Memory B cell (primary cell): Measurements from ENCODE around the gene NPFF.
A peak's percentile ranks its signal among the peaks of the same experiment; 100 is the strongest.

Source experiments
- ATAC-seq: fragments of 150-1000 bp; cut with Tn5 transposase; 2 replicates; pipeline ENCODE4 v1.10.0; 2021; ENCODE audit warnings: low read depth, mild to moderate bottlenecking, moderate library complexity
- DNase-seq, 2 donors: peaks; one replicate each; pipeline ENCODE4 v3.0.0; 2022; ENCODE audit warnings: low spot score in 2 of 2
- H3K27ac Mint-ChIP-seq: one replicate; pipeline ENCODE4 v1.8.0; 2022; ENCODE audit warnings: mild to moderate bottlenecking, moderate library complexity, mixed read lengths
- H3K27me3 Mint-ChIP-seq: one replicate; pipeline ENCODE4 v1.8.0; 2022; ENCODE audit warnings: mixed read lengths
- H3K36me3 Mint-ChIP-seq: one replicate; pipeline ENCODE4 v1.8.0; 2022; ENCODE audit warnings: mild to moderate bottlenecking, mixed read lengths
- H3K4me1 Mint-ChIP-seq: one replicate; pipeline ENCODE4 v1.8.0; 2022; ENCODE audit warnings: mixed read lengths
- H3K4me3 Mint-ChIP-seq: one replicate; pipeline ENCODE4 v1.8.0; 2022; ENCODE audit warnings: mild to moderate bottlenecking, moderate library complexity, mixed read lengths
- H3K9me3 Mint-ChIP-seq: one replicate; pipeline ENCODE4 v1.8.0; 2022; ENCODE audit warnings: mixed read lengths

Gene NPFF

DNA sequence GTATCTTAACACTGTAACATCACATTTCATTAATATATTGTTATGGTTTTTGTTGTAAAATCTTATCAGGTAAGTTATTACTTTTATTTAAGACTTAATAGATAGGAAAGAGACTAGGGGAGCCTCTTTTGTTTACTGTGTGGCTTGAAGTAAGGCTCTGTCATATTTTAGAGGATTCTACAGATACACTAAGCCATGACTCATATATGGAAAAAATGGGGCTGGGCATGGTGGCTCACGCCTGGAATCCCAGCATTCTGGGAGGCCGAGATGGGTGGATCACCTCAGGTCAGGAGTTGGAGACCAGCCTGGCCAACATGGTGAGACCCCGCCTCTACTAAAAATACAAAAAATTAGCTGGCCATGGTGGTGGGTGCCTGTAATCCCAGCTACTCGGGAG is 23.6 kb upstream of the NPFF start:
- Mint-ChIP-seq H3K4me1 (no peaks in the 10 kb centered on the region), H3K27ac (no peak overlapping the region), H3K27me3 (no peaks in the 10 kb centered on the region), H3K9me3 (no peaks in the 10 kb centered on the region), H3K36me3 (peaks cover 29% of the 10 kb centered on the region), H3K4me3 (no peak overlapping the region)
- ATAC-seq (no peak), DNase-seq (no peak)

DNA sequence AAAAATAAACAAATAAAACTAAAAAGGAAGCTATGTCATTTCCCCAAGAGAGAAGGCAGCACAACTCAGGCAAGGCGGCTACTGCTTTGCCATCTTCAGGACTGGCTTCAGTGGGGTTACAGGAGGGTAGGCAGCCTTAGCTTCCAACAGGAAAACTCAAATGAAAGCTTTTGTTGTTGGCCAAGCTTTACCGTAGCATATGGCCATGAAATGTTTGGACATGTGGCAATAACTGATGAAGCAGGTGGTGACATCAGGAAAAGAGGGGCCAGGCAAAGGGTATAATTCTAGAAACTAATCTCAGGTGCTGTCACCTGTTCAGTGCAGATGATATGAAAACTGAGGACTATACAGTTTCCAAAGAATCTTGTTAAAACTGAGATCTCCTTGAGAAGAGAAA is 22.8 kb upstream of the NPFF start:
- Mint-ChIP-seq H3K27ac (no peak overlapping the region), H3K27me3 (no peaks in the 10 kb centered on the region), H3K4me3 (no peak overlapping the region), H3K9me3 (no peaks in the 10 kb centered on the region), H3K4me1 (no peaks in the 10 kb centered on the region), H3K36me3 (peaks cover 29% of the 10 kb centered on the region)
- DNase-seq: no peak
- ATAC-seq: no peak

DNA sequence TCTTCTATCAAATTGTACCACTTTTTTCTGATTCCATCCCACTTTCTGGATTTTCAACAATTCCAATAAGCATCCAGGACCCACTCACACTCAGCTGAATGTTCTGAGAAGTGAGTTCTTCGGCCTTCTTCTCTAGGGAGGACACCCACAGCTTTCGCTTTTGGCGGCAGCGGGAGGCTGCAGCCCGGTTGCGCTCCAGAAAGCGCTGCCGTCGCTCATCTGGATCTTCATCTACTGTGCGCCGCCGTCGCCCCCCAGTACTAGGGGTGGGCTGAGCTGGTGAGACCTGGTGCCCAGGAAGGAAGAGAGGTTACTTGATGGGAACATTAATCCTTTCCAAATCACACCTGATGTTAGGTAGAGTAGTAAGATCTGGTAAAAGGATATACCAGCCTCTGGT is 17.2 kb upstream of the NPFF start:
- Mint-ChIP-seq H3K4me3 (no peak overlapping the region), H3K27ac (no peak overlapping the region), H3K4me1 (no peaks in the 10 kb centered on the region), H3K9me3 (no peaks in the 10 kb centered on the region), H3K36me3 (peaks cover 31% of the 10 kb centered on the region), H3K27me3 (no peaks in the 10 kb centered on the region)
- DNase-seq (no peak), ATAC-seq (no peak)

DNA sequence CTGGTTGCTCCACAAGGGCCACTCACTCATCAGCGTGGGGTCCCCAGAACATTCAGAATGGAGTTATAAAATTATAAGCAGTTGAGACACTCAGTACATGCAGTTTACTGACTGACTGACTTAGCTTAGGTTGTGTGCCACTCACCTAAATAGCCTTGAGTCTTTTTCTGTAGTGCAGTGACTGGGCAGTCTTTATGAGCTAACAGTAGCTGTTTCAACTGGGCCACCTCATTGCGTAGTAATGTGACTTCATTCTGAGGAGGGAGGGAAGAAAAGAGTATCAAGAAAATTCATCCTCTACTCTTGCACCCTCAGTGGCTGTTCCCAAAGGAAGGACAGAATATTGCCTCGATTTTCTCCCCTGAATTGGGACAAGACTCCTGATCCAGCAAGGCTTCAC is 15.8 kb upstream of the NPFF start:
- no peaks in the 10 kb centered on the region for H3K4me1 Mint-ChIP-seq
- DNase-seq (no peak), ATAC-seq (no peak)
- no peak overlapping the region for H3K27ac Mint-ChIP-seq
- H3K36me3 Mint-ChIP-seq: peaks cover 28% of the 10 kb centered on the region
- no peaks in the 10 kb centered on the region for H3K27me3 Mint-ChIP-seq
- no peak overlapping the region for H3K4me3 Mint-ChIP-seq
- no peaks in the 10 kb centered on the region for H3K9me3 Mint-ChIP-seq

DNA sequence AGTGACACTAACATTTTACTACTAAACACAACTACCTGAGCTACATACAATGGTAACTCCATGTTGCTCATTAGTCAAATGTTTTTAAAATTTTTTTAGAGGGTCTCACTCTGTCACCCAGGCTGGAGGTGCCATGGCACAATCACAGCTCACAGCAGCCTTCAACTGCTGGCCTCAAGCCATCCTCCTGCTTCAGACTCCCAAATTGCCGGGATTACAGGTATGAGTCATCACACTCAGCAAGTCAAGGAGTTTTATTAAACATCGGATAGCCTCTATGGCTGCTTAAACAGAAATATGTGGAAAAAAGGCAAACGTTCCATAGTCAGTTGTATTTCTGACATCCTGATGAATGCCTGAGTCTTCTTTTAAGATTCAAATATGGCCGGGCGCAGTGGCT is 11.1 kb upstream of the NPFF start:
- no peak for ATAC-seq
- Mint-ChIP-seq H3K27me3 (no peaks in the 10 kb centered on the region), H3K27ac (no peak overlapping the region), H3K4me1 (no peaks in the 10 kb centered on the region), H3K4me3 (no peak overlapping the region), H3K36me3 (peaks cover 35% of the 10 kb centered on the region), H3K9me3 (no peaks in the 10 kb centered on the region)
- no peak for DNase-seq

DNA sequence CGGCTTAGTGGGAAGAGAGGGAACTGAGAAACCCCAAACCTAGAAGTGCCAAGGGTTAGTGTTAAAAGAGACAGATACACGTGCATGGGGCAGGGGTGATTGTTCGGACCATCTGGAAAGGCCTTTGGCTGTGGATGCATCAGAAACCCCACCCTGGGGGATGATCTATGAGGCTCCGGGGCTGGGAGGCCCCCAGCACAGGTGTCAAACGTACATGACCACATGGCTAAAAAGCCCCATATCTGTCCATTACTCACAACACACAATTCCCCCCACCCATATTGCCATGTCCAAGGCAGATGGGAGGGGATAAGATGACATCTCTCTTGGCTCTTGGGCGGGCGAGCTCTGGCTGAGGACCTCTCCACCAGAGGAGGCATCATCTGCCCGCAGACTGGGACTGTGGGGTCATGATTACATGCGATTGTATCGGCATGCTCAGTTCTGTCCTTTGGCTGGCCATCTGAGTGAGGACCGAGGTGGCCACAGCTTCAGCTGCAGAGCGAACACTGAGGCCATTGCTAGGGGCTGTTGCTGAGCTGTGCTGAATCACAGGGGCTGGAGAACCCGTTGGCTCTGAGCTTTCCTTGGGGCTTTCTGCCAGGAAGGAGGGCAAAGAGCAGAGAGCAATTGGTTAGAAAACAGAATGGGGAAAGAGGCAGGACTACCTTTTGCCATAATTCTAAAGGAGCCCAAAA is 9.6 kb upstream of the NPFF start:
- no peaks in the 10 kb centered on the region for H3K27me3 Mint-ChIP-seq
- ATAC-seq (no peak), DNase-seq (no peak)
- no peak overlapping the region for H3K4me3 Mint-ChIP-seq
- peaks cover 31% of the 10 kb centered on the region for H3K36me3 Mint-ChIP-seq
- peak overlapping the region; percentile 22 for H3K27ac Mint-ChIP-seq
- H3K4me1 Mint-ChIP-seq: no peaks in the 10 kb centered on the region
- H3K9me3 Mint-ChIP-seq: no peaks in the 10 kb centered on the region

DNA sequence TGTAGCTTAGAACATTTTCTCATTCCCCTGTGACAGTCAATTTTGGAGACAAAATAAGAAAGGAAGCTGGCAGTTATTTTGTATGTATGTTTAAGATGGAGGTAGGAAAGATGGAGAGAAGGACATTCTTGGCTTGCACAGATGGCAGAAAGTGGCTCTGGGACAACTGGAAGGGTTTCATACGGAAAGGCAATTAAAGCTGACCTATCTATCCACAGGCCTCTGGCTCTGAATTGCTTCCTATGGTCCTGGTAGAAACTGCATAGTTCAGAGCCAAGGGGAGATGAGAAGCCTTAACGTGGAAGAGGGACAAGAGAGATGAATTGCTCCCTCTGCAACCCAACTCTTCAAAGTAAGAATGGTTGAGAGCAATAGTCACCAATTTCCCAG is 8.0 kb upstream of the NPFF start:
- no peak overlapping the region for H3K4me3 Mint-ChIP-seq
- no peaks in the 10 kb centered on the region for H3K4me1 Mint-ChIP-seq
- H3K9me3 Mint-ChIP-seq: no peaks in the 10 kb centered on the region
- peaks cover 24% of the 10 kb centered on the region for H3K36me3 Mint-ChIP-seq
- ATAC-seq: no peak
- DNase-seq: no peak
- H3K27ac Mint-ChIP-seq: peak overlapping the region; percentile 22
- H3K27me3 Mint-ChIP-seq: no peaks in the 10 kb centered on the region

DNA sequence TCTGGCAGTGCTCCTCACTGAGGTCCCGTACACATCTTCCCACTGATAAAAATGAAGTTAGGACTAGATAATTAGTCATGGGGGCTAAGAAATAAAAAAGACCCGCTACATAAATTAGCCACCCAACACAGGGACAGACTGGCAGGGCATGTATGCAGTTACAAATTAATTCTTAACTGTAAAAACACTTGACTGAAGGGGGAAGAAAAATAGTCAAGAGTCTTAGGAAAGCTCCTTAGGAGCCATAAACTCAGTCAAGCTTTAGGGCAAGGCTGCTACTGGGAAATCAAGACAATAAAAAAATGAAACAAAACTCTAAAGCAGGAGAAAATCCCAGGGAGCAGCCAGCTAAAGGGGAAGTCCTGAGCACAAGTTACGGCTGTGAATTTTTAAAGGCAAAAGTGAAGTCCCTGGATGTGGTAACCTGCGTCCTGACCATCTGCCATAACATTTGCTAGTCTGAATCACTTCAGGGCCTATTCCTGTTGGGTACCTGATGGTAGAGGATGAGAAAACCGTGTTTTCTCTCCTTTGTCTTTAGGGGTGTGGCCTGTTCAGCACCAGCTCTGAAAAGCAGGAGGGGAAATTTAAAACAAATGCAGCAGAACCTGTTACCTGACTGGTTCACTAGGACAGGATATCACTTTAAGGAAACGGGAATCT is 7.5 kb upstream of the NPFF start:
- Mint-ChIP-seq H3K4me1 (no peaks in the 10 kb centered on the region), H3K4me3 (no peak overlapping the region), H3K36me3 (peaks cover 21% of the 10 kb centered on the region), H3K27ac (peak overlapping the region; percentile 22), H3K9me3 (no peaks in the 10 kb centered on the region), H3K27me3 (no peaks in the 10 kb centered on the region)
- DNase-seq (no peak), ATAC-seq (no peak)

DNA sequence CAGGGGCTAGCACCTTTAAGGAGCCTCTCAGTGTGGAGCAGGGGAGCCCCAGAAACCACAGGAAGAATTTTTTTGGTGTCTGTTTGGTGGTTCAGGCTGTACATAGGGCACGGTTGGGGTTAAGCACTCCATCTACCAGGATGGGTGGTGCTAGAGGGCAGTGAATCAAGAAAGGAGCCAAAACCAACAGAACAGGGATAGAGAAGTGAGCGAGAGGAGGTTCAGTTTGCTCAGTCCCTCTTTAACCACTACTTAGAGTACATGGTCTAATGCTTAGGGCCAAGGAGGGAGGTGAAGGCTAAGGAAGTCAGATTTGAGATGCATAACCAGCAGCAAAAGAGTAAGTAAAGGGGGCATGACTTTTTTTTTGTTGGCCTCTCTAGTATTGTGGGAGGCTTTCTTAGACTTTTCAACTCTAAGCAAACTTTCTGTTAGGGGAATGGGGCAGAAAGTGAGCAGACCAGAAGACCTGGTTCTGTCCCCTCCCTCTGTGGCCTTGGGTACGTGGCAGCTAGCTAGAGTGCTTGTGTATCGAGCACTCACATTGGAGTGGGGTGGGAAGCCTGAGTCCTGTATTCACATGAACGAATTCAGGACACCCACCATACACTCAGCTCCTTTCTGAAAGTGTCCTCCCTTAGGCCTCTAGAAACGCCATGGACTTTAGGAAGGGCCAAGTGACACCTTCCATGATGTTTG is 6.6 kb upstream of the NPFF start:
- ATAC-seq: no peak
- Mint-ChIP-seq H3K36me3 (peaks cover 21% of the 10 kb centered on the region), H3K9me3 (no peaks in the 10 kb centered on the region), H3K4me3 (no peak overlapping the region), H3K4me1 (no peaks in the 10 kb centered on the region), H3K27me3 (no peaks in the 10 kb centered on the region), H3K27ac (peak overlapping the region; percentile 29)
- DNase-seq: no peak

DNA sequence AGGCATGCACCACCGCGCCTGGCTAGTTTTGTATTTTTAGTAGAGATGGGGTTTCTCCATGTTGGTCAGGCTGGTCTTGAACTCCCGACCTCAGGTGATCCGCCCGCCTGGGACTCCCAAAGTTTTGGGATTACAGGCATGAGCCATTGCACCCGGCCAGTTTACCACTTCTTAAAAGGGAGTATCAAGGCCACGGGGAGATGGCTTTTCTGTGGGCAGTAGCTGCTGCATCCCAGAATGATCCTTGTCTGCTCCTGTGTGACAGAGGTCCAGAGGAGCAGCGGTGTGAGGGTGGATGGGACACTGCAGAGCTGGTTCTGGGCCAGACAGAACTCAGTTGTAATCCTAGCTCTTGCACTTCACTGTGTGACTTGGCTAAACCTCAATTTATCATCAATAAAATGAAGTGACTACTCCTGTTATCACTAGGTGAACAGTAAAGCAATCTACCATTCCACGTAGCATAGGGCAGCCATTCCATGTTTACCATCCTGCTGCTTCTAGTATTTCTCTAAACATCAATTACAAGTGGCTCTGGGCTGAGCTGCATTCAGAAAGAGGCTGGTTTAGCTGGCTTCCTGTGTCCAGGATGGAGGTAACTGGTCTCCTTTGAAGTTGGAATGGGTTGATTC is 3.0 kb upstream of the NPFF start:
- no peaks in the 10 kb centered on the region for H3K27me3 Mint-ChIP-seq
- H3K36me3 Mint-ChIP-seq: peaks cover 16% of the 10 kb centered on the region
- H3K9me3 Mint-ChIP-seq: no peaks in the 10 kb centered on the region
- H3K27ac Mint-ChIP-seq: peak overlapping the region; percentile 67
- H3K4me3 Mint-ChIP-seq: no peak overlapping the region
- DNase-seq: no peak
- ATAC-seq: no peak
- peaks cover 4% of the 10 kb centered on the region for H3K4me1 Mint-ChIP-seq

DNA sequence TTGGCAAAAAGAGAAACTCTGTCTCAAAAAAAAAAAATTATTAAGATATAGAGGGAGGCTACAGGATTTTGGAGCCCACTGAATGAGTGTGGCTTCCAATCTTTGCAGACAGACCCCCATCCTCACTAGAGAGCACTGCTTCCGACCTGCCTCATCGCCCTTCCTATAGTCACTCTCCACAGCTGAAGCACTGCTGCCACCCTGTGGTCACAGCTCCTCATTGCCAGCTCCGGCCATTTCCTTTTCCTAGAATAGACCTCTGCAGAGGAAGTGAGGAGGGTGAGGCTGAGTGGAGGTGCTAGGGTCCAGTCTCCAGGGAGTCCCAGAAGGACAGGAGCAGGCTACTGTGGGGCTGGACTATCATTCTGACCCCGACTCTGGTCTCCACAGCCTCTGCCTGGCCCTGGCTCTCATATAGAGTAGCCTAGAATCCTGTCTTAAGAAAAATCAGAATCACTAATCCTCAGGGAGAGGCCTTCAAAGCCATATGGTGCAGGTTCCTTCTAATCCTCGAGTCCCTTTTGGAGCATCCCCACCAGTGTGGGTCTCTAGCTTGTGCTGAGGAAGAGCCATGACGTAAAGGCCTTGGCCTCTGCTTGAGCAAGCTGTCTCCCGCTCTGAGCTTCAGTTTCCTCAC is 1.4 kb upstream of the NPFF start:
- H3K4me1 Mint-ChIP-seq: peaks cover 6% of the 10 kb centered on the region
- peak overlapping the region; percentile 11 for H3K27ac Mint-ChIP-seq
- H3K36me3 Mint-ChIP-seq: peaks cover 14% of the 10 kb centered on the region
- DNase-seq: peak; percentile 76 to 87
- peak; percentile 97 for ATAC-seq
- H3K27me3 Mint-ChIP-seq: no peaks in the 10 kb centered on the region
- H3K9me3 Mint-ChIP-seq: no peaks in the 10 kb centered on the region
- H3K4me3 Mint-ChIP-seq: no peak overlapping the region

DNA sequence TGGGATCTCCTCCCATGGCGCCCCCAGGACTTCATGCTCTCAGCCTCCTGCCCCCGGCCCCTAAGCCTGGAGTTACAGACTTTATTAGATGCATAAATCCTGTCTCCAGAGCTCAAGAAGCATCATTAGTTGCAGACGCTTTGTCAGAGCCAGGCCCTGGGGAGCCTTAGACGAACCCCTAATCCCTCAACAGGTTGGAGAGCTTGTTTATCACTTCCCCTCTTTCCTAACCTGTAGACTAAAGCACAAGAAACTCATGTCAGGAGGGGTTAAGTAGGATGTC is 260 bp upstream of the NPFF start:
- no peak overlapping the region for H3K27ac Mint-ChIP-seq

DNA sequence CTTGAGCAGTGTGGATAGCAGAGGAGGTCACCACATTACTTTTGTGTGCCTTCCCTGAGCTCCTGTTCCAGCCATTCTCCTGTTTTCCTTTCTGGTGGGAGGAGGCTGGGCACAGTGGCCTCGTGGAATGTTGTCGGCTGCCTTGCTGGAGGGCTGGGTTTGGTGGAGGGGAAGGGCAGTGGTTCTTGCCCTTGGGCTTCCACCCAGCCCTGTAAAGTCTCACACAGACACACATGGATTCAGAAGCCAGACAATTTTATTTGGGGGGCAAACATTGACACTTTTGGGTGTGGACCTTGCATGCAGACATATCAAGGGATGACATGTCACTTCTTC is 866 bp downstream of the NPFF start:
- ATAC-seq (no peak), DNase-seq (no peak)
- H3K4me1 Mint-ChIP-seq: peaks cover 12% of the 10 kb centered on the region
- H3K9me3 Mint-ChIP-seq: no peaks in the 10 kb centered on the region
- H3K36me3 Mint-ChIP-seq: peaks cover 8% of the 10 kb centered on the region
- no peaks in the 10 kb centered on the region for H3K27me3 Mint-ChIP-seq
- no peak overlapping the region for H3K4me3 Mint-ChIP-seq
- H3K27ac Mint-ChIP-seq: no peak overlapping the region

More for the DNA sequence above, 260 bp upstream of the NPFF start:
- Mint-ChIP-seq H3K9me3 (no peaks in the 10 kb centered on the region), H3K4me1 (peaks cover 6% of the 10 kb centered on the region), H3K27me3 (no peaks in the 10 kb centered on the region), H3K36me3 (peaks cover 10% of the 10 kb centered on the region), H3K4me3 (no peak overlapping the region)
- no peak for ATAC-seq
- DNase-seq: no peak
